Right cardiac atrium (tissue), 5 donors: ENCODE measurements around the gene KCNK7. TPM values are rescaled to one million over a fixed set of nuclear protein-coding genes. Genes with fewer than 3 reads are reported as not detected.
A peak's percentile ranks its signal among the peaks of the same experiment; 100 is the strongest.
"Not testable (repeated sequence)": the region's sequence is repeated elsewhere in the genome, so short reads cannot be mapped to it uniquely, and the experiment has no call there.

ENCODE experiments used
- ATAC-seq, 2 donors: fragments of 200-7000 bp; cut with Tn5 transposase; one replicate each; pipeline versions ENCODE4 v1.8.0 to v1.9.1; 2020; ENCODE audit warnings: moderate library complexity in 2 of 2, mild to moderate bottlenecking in 1 of 2
- DNase-seq, 3 donors: peaks; one replicate each; pipeline ENCODE4 v3.0.0-alpha.2; 2020
- H3K27ac ChIP-seq: one replicate; pipeline ENCODE4 v1.5.1; 2013; ENCODE audit warnings: mild to moderate bottlenecking, low read length, control low read depth, moderate library complexity
- H3K27me3 ChIP-seq: one replicate; pipeline ENCODE4 v1.6.1; 2013; ENCODE audit not compliant: control insufficient read depth, insufficient read depth
- H3K4me1 ChIP-seq: one replicate; pipeline ENCODE4 v1.6.1; 2013; ENCODE audit warnings: low read length; ENCODE audit not compliant: control insufficient read depth, insufficient read depth
- H3K4me3 ChIP-seq: one replicate; pipeline ENCODE4 v1.5.1; 2013; ENCODE audit warnings: low read length, control low read depth
- H3K9me3 ChIP-seq: one replicate; pipeline ENCODE4 v1.6.1; 2013; ENCODE audit warnings: low read length; ENCODE audit not compliant: control insufficient read depth
- WGBS: extraction: QIAGEN DNeasy Blood & Tissue Kit; methylation state at CpG from one replicate; pipeline ENCODE4 v1.1.7; 2013; 5-methylcytosine and 5-hydroxymethylcytosine counted together
- intact Hi-C, 4 donors: fragments of 100-400 bp; cut with DNase I; formaldehyde crosslinking; loops; one replicate each; pipeline versions ENCODE4 v1.11.0 to v1.14.0; 2022 to 2023
- long read RNA-seq, 4 donors: library from polyadenylated mRNA; unstranded; transcript quantifications; one replicate each; pipeline ENCODE4 v2.0.0, GENCODE V29; 2020 to 2021
- polyA plus RNA-seq: library from polyadenylated mRNA; stranded (reverse); fragments of 200-250 nt; gene quantifications from one replicate; pipeline ENCODE4 v1.2.3, GENCODE V29; 2013
- total RNA-seq, 4 donors: library from RNA; stranded (reverse); fragmentation: NEBNext Ultra II Directional; extraction: Animal tissue kit (Norgen Biotek cat#: 25700); gene quantifications; one replicate each; pipeline ENCODE4 v1.2.1, GENCODE V29; 2021
- donor health status: healthy with polysubstance abuse.
- donor health status: DM: no; HTN: yes; CAD: no.
- donor health status: DM: no; HTN: no; CAD: no.
- donor health status: DM: no; HTN: yes; CAD: no; lungs with severe emphysema.
- donor health status: DM: yes; HTN: yes; CAD: no.

The KCNK7 gene, protein sequence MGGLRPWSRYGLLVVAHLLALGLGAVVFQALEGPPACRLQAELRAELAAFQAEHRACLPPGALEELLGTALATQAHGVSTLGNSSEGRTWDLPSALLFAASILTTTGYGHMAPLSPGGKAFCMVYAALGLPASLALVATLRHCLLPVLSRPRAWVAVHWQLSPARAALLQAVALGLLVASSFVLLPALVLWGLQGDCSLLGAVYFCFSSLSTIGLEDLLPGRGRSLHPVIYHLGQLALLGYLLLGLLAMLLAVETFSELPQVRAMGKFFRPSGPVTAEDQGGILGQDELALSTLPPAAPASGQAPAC
- under 1 TPM; 0.28 to 0.88 (median 0.55) TPM for total RNA-seq
- 0.18 TPM for polyA plus RNA-seq
- long read RNA-seq, donor 1: 0 reads
- long read RNA-seq, donor 2: 0 reads
- long read RNA-seq, donor 3, partial matches to known transcripts: 0 of 1 reads
- long read RNA-seq, donor 3, other reads (novel, unspliced or antisense): 1 of 1 reads
- long read RNA-seq, donor 4, partial matches to known transcripts: 0 of 1 reads
- long read RNA-seq, donor 4, other reads (novel, unspliced or antisense): 1 of 1 reads

- intact Hi-C loops: no loop called here
- H3K4me1 ChIP-seq: no peaks in the 10 kb centered on the region
- no peak within 1 kb of the TSS for H3K4me3 ChIP-seq
- H3K27me3 ChIP-seq: no peaks in the 10 kb centered on the region
- 62% methylated on average over 12 of the region's 12 CpGs for WGBS
- H3K27ac ChIP-seq: no peak within 1 kb of the TSS
- H3K9me3 ChIP-seq: no peaks in the 10 kb centered on the region
- ATAC-seq (no peak), DNase-seq (peak in 1 of 3 donors; percentile 71)
Measured at GRCh38 chr11:65595543-65596281, at the start of gene KCNK7. Gene KCNK7 (minus strand): TSS chr11:65595800. CDS start chr11:65595772, 28 bp downstream.

- Histone ChIP-seq H3K4me1 (peaks cover under 1% of the 10 kb centered on the region), H3K9me3 (no peaks in the 10 kb centered on the region), H3K27ac (no peak overlapping the region), H3K27me3 (no peaks in the 10 kb centered on the region), H3K4me3 (no peak overlapping the region)
- WGBS: 83% methylated on average over 11 of the region's 11 CpGs
- ATAC-seq: no peak
- DNase-seq: no peak
- intact Hi-C loops: no loop called here
Measured at GRCh38 chr11:65644837-65645236, 49.2 kb upstream of the KCNK7 start.

GRCh38 chr11:65643971-65644370, 48.4 kb upstream of the KCNK7 start:
- Histone ChIP-seq H3K4me1 (peaks cover 2% of the 10 kb centered on the region), H3K4me3 (no peak overlapping the region), H3K27me3 (no peaks in the 10 kb centered on the region), H3K27ac (no peak overlapping the region), H3K9me3 (no peaks in the 10 kb centered on the region)
- WGBS: 74% methylated on average over 6 of the region's 6 CpGs
- intact Hi-C loops: no loop called here
- ATAC-seq (no peak), DNase-seq (no peak)

GRCh38 chr11:65642014-65642671, 46.5 kb upstream of the KCNK7 start:
- H3K27ac ChIP-seq: no peak overlapping the region
- ATAC-seq: no peak
- H3K9me3 ChIP-seq: no peaks in the 10 kb centered on the region
- no peak overlapping the region for H3K4me3 ChIP-seq
- H3K4me1 ChIP-seq: peaks cover 2% of the 10 kb centered on the region
- intact Hi-C loops: no loop called here
- WGBS: 59% methylated on average over 49 of the region's 49 CpGs
- H3K27me3 ChIP-seq: no peaks in the 10 kb centered on the region
- DNase-seq: peak in 1 of 3 donors; percentile 65

DNA sequence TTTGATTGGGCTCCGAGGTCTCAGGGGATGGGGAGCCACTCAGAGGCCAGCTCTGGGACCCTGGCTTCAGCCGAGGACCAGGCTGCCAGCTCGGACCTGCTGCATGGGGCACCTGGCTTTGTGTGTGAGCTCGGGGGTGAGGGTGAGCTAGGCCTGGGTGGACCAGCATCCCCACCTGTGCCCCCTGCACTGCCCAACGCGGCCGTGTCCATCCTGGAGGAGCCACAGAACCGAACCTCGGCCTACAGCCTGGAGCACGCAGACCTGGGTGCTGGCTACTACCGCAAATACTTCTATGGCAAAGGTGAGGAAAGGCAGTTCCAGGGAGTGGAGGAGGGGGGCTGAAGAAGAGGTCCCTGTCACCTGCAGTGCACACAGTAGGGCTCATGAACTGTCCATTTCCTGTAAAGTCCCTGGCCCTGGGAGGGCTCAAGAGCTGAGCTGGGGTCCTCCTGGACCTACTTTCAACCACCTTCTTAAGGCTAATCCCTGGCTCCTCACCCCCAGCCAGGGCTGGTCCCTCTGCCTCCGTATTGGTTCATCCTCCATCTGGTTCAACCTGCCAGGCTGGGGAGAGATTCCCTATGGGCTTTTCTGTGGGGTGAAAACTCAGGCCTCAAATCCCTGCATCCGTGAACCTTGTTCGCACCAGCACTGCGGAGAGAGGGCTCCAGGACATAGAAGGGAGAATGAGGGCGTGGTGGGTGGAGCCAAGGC, 45.9 kb upstream of the KCNK7 start:
- ATAC-seq: no peak
- 84% methylated on average over 16 of the region's 16 CpGs for WGBS
- no peak overlapping the region for H3K4me3 ChIP-seq
- intact Hi-C loops: no loop called here
- DNase-seq: peak in 1 of 3 donors; percentile 53
- H3K27me3 ChIP-seq: no peaks in the 10 kb centered on the region
- no peak overlapping the region for H3K27ac ChIP-seq
- no peaks in the 10 kb centered on the region for H3K9me3 ChIP-seq
- peaks cover 2% of the 10 kb centered on the region for H3K4me1 ChIP-seq

DNA sequence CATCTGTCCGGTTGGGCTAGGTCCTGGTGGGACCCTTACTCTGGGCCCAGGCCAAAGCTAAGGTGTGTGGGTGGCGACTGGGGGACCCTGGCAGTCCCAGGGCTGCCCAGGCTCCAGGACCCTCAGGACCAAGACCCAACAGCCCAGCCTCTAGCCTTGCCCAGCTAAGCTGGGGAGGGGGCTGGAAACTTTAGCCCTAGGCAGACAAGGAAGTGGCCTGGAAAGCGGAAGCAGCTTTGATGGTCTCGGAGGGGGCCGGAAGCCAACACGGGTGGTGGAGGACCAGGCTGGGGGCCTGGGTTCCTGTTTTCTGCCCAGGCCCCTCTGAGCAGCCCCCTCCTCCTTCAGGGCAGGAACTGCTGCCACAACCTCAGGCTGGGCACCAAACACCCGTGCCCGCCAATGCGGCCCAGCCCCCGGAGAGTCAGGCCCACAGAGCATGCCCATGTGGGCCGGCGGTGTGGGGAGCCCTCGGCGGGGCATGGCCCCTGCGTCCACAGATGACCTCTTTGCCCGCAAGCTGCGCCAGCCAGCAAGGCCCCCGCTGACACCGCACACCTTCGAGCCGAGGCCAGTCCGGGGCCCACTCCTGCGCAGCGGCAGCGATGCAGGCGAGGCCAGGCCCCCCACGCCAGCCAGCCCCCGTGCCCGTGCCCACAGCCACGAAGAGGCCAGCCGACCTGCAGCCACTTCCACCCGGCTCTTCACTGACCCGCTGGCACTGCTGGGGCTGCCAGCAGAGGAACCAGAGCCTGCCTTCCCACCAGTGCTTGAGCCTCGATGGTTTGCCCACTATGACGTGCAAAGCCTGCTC, 45.1 kb upstream of the KCNK7 start:
- H3K27ac ChIP-seq: peak overlapping the region; percentile 4
- intact Hi-C loops: no loop called here
- 72% methylated on average over 35 of the region's 35 CpGs for WGBS
- no peak overlapping the region for H3K4me3 ChIP-seq
- no peaks in the 10 kb centered on the region for H3K9me3 ChIP-seq
- H3K4me1 ChIP-seq: peaks cover 2% of the 10 kb centered on the region
- peak in 2 of 3 donors; percentile 77 to 85 for DNase-seq
- peak in 1 of 2 donors; percentile 1 for ATAC-seq
- no peaks in the 10 kb centered on the region for H3K27me3 ChIP-seq

- no peak for ATAC-seq
- DNase-seq: peak in 2 of 3 donors; percentile 69 to 72
- intact Hi-C loops: loop anchor here in 1 of 4 donors (10.0 kb wide), 1 partner anchor 175 kb away; no protein-coding TSS in a partner anchor
- Histone ChIP-seq H3K27me3 (no peaks in the 10 kb centered on the region), H3K27ac (peak overlapping the region; percentile 4), H3K4me3 (no peak overlapping the region), H3K4me1 (peaks cover 2% of the 10 kb centered on the region), H3K9me3 (no peaks in the 10 kb centered on the region)
- WGBS: 55% methylated on average over 8 of the region's 8 CpGs
Measured at GRCh38 chr11:65639623-65640482, 44.3 kb upstream of the KCNK7 start.

DNA sequence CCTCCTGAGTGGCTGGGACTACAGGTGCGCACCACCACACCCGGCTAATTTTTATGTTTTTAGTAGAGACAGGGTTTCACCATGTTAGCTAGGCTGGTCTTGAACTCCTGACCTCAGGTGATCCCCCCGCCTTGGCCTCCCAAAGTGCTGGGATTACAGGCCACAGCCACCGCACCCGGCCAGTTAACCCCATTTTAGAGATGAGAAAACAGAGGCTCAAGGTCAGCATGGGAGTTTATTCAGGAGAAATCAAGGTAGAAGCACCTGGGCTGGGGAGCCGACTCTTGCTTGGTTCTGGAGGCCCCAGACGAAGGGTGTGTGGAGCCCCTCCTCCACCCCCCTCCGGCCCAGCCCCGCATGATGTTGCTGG, 43.6 kb upstream of the KCNK7 start:
- intact Hi-C loops: loop anchor here in 1 of 4 donors (10.0 kb wide), 1 partner anchor 176 kb away; no protein-coding TSS in a partner anchor
- not testable (repeated sequence) for H3K27ac ChIP-seq, H3K9me3 ChIP-seq, DNase-seq, H3K4me3 ChIP-seq, ATAC-seq, H3K4me1 ChIP-seq, H3K27me3 ChIP-seq
- WGBS: 89% methylated on average over 9 of the region's 9 CpGs

GRCh38 chr11:65637794-65638419, 42.3 kb upstream of the KCNK7 start, which contains the start of gene SIPA1:
Gene SIPA1 (plus strand): TSS chr11:65638101. CDS start chr11:65640922, 2,821 bp downstream.
- Histone ChIP-seq H3K4me1 (peaks cover 2% of the 10 kb centered on the region), H3K9me3 (no peaks in the 10 kb centered on the region), H3K27me3 (no peaks in the 10 kb centered on the region), H3K27ac (peak within 1 kb of the TSS; percentile 89), H3K4me3 (peak within 1 kb of the TSS; percentile 75)
- DNase-seq (peak; percentile 81 to 92 (median 90)), ATAC-seq (peak; percentile 84 to 85)
- intact Hi-C loops: loop anchor here in 1 of 4 donors (10.0 kb wide), 1 partner anchor 177 kb away; no protein-coding TSS in a partner anchor
- 3% methylated on average over 46 of the region's 46 CpGs for WGBS
